SW480 (cell line): ENCODE results near the gene PLXNB2.
A peak's percentile ranks its signal among the peaks of the same experiment; 100 is the strongest.

Experiments used
- DNase-seq: peaks from one replicate; pipeline ENCODE4 v3.0.0-alpha.2; 2016; ENCODE audit warnings: low spot score

Gene PLXNB2

GRCh38 chr22:50298937-50299784 lies 8.3 kb downstream of the PLXNB2 start:
- DNase-seq: peak; percentile 55

DNA sequence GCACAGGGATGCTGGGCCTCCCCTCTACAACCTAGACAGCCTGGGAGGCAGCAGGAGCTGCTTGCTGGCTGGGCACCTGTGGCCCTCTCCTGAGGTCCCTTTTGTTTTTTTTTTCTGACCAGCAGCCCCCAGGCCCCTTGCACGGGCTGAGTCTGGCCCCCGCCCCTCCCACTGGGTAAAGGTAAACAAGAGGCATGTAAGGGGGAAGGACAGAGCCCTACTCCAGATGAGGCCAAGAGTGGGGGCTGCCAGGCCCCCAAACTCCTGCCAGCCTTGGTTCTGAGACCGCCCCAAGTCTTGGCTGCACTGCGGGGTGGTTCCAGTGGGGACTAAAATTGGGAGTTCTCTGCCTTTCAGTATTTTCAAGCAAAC lies 9.2 kb downstream of the PLXNB2 start:
- DNase-seq: no peak

GRCh38 chr22:50297510-50298265 lies 9.8 kb downstream of the PLXNB2 start:
- DNase-seq: no peak

GRCh38 chr22:50296658-50297490 lies 10.6 kb downstream of the PLXNB2 start:
- no peak for DNase-seq

GRCh38 chr22:50294319-50294656 lies 13.2 kb downstream of the PLXNB2 start:
- DNase-seq: no peak

DNA sequence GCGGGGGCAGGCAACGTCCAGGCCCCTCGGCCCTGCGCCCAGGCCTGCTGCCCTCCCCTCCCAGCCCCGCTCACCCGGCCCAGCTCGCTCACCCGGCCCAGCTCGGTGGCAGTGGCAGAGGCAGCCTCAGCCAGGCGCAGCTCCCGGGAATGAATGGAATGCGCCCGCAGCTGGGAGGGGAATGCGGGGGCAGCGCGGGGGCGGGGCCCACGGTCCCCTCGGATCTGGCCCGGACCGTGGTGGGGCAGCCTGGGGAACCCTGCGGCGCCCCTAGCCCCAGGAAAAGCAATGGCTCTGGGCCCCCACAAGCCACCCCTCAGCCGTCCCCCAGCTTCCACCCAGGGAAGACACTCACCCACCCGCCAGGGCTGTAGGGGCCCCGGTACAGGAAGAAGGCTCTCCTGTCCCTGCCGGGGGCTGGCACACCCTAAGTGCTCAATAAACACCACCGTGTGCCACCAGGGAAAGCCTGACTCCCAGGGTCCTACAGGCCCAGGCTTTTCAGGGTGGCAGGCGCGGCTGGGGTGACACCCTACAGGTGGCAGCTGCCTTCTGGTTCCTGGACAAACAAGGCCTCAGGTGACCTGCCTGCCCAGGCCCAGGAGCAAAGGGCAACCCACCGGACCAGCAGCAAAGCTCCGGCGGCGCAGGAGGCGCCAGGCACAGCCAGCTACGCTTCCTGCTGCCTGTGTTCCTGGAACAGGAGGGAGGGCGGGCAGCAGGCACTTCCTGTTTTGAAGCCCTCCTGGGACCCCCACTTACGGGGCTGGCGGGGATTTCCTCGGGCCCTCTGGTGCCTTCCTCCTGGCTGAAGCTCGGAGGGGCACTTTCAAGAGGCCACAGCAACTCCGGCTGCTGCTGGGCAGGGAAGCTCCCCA lies 13.8 kb downstream of the PLXNB2 start:
- peak; percentile 79 for DNase-seq

- DNase-seq: no peak
Observed at GRCh38 chr22:50292643-50293440, 14.6 kb downstream of the PLXNB2 start.

- no peak for DNase-seq
Observed at GRCh38 chr22:50289942-50290630, 17.4 kb downstream of the PLXNB2 start.

GRCh38 chr22:50289151-50289941 lies 18.1 kb downstream of the PLXNB2 start:
- DNase-seq: no peak

GRCh38 chr22:50287731-50288130 lies 19.7 kb downstream of the PLXNB2 start:
- DNase-seq: no peak

DNA sequence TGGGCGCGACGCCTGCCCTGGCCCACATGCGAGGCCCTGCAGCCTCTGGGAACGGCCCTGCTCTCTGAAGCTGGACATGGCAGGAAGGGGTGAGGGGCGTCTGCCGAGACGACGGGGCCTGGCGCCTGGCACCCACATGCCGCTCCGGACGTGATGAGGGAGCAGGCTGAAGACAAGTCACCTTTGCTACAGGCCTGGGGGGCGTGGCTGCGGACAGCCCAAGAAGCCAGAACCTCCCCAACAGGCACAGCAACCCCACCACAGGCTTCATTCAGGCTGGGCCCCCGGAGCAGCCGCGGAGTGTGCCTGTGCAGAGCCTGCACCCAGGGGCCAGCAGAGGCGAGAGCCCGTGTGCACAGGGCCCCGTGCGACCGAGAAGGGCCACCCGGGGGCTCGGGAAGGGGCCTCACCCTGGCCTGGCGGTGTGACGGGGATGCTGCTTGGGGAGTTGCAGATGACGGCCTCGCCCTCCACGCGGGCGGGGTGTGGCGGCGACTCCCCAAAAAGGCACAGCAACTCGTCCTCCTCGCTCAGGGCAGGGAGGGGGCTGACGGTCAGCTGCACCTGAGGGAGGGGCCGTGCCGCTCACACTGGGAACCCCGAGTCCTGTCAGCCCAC lies 20.6 kb downstream of the PLXNB2 start:
- DNase-seq: no peak

- DNase-seq: no peak
Observed at GRCh38 chr22:50286275-50286674, 21.2 kb downstream of the PLXNB2 start.

GRCh38 chr22:50285568-50286229 lies 21.7 kb downstream of the PLXNB2 start:
- DNase-seq: no peak

GRCh38 chr22:50284479-50284878 lies 23.0 kb downstream of the PLXNB2 start:
- DNase-seq: no peak

- no peak for DNase-seq
Observed at GRCh38 chr22:50283821-50284220, 23.6 kb downstream of the PLXNB2 start.

DNA sequence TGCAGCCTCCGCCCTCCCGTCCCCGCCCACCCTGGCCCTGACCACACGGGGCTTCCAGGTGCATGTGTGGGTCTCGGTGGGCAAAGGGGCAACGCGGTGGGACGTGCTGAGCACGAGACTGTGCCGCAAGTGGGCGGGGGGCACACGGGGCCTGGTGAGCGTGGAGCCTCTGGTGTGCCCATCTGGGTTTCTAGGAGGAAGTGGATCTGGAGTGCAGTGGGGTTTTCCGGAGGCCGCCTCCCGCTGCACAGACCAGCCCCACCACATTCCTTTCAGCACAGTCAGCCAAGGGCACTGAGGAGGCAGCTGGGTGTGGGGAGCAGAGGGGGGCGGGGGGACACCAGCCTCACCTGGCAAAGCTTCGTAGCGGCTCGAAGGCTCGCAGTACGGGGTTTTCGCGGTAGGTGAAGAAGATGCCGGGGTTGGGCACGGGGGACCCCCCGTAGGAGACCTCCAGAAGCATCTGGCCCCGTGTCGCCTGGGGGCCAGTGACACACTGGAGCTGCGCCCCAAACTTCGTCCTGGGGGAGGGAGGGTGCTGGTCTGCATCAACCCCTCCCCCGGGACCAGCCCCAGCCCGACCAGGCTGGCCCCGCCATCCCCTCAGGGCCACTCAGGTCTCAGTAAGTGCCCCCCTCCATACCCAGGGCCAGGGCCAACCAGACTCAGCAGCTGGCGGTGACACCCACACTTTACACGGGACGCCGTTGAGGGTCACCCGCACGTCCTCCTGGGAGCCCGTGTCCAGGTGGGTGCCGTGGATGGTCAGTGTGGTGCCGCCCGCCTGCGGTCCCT lies 24.9 kb downstream of the PLXNB2 start:
- DNase-seq: peak; percentile 82

DNA sequence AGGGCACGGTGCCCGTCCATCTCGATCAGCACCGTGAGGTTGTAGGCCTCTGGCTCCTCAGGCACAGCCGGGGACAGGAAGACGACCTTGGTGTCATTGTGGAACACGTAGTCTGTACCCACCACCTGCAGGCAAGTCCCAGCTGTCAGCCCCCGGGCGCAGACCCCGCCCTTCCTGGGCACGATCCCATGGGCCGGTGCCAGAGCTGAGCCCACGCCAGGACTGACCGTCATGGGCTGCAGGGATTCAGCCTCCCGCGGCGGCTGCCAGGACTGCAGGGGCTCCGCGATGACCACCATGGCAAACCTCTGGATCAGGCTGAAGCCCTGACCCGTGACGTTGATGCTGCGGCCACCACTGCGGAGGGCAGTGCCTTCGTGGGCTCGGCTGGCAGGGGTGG lies 25.5 kb downstream of the PLXNB2 start:
- no peak for DNase-seq

GRCh38 chr22:50281384-50281760 lies 26.1 kb downstream of the PLXNB2 start:
- DNase-seq: no peak
